Activated naive CD4-positive, alpha-beta T cell treated with Interleukin-2 at 50 U/mL for 16 hours (primary cell): ENCODE measurements around the gene TUBA3E.
A peak's percentile ranks its signal among the peaks of the same experiment; 100 is the strongest.
"Not testable (repeated sequence)": the region's sequence is repeated elsewhere in the genome, so short reads cannot be mapped to it uniquely, and the experiment has no call there.

Source experiments
- DNase-seq: peaks from one replicate; pipeline ENCODE4 v3.0.0-alpha.2; 2020

Gene TUBA3E

GRCh38 chr2:130198343-130198742 is at the start of gene TUBA3E:
TUBA3E (minus strand) TSS chr2:130198439; CDS start chr2:130198360, 79 bp downstream.
- no peak for DNase-seq

GRCh38 chr2:130246430-130246829 is 48.2 kb upstream of the TUBA3E start:
- no peak for DNase-seq

GRCh38 chr2:130245976-130246375 is 47.7 kb upstream of the TUBA3E start:
- no peak for DNase-seq

- no peak for DNase-seq
These were observed 45.1 kb upstream of the TUBA3E start for GRCh38 chr2:130243359-130243758.

GRCh38 chr2:130241041-130241707 is 42.9 kb upstream of the TUBA3E start:
- DNase-seq, result no peak

- not testable (repeated sequence) for DNase-seq
These were observed 41.3 kb upstream of the TUBA3E start for GRCh38 chr2:130239581-130239980.

GRCh38 chr2:130233066-130233465 is 34.8 kb upstream of the TUBA3E start:
- not testable (repeated sequence) for DNase-seq

GRCh38 chr2:130231656-130232055 is 33.4 kb upstream of the TUBA3E start:
- DNase-seq, result no peak

GRCh38 chr2:130230907-130231306 is 32.7 kb upstream of the TUBA3E start:
- not testable (repeated sequence) for DNase-seq

- DNase-seq, result not testable (repeated sequence)
These were observed 32.1 kb upstream of the TUBA3E start for GRCh38 chr2:130230376-130230775.

- peak; percentile 32 for DNase-seq
These were observed 30.9 kb upstream of the TUBA3E start for GRCh38 chr2:130229161-130229510.

GRCh38 chr2:130228467-130229160 is 30.4 kb upstream of the TUBA3E start:
- not testable (repeated sequence) for DNase-seq

GRCh38 chr2:130228005-130228404 is 29.8 kb upstream of the TUBA3E start:
- not testable (repeated sequence) for DNase-seq

GRCh38 chr2:130222523-130222922 is 24.3 kb upstream of the TUBA3E start:
- DNase-seq, result not testable (repeated sequence)

GRCh38 chr2:130220505-130220904 is 22.3 kb upstream of the TUBA3E start:
- not testable (repeated sequence) for DNase-seq

- DNase-seq, result not testable (repeated sequence)
These were observed 20.9 kb upstream of the TUBA3E start for GRCh38 chr2:130219147-130219546.

GRCh38 chr2:130207051-130207450 is 8.8 kb upstream of the TUBA3E start:
- not testable (repeated sequence) for DNase-seq

GRCh38 chr2:130203150-130203549 is 4.9 kb upstream of the TUBA3E start:
- not testable (repeated sequence) for DNase-seq

GRCh38 chr2:130202518-130202917 is 4.3 kb upstream of the TUBA3E start:
- DNase-seq, result not testable (repeated sequence)

- not testable (repeated sequence) for DNase-seq
These were observed 2.2 kb downstream of the TUBA3E start for GRCh38 chr2:130196052-130196451.

- DNase-seq, result not testable (repeated sequence)
These were observed 3.1 kb downstream of the TUBA3E start for GRCh38 chr2:130195089-130195635.

- DNase-seq, result not testable (repeated sequence)
These were observed 4.4 kb downstream of the TUBA3E start for GRCh38 chr2:130193824-130194223.

GRCh38 chr2:130192451-130192850 is 5.8 kb downstream of the TUBA3E start:
- not testable (repeated sequence) for DNase-seq

GRCh38 chr2:130191319-130191718 is 6.9 kb downstream of the TUBA3E start:
- DNase-seq, result not testable (repeated sequence)
